HEK293T (cell line): ENCODE results near the gene CAMK1G.

Experiments
- BHLHE40 ChIP-seq: fragments of 450-650 bp; IDR thresholded peaks from 2 replicates; pipeline ENCODE4 v1.6.1; 2016; ENCODE audit warnings: mild to moderate bottlenecking, moderate library complexity, borderline replicate concordance
- CTBP1 ChIP-seq: fragments of 450-650 bp; IDR thresholded peaks from 2 replicates; pipeline ENCODE4 v1.6.1; 2016; ENCODE audit warnings: borderline replicate concordance
- L3MBTL2 ChIP-seq: fragments of 450-650 bp; conservative IDR thresholded peaks from 2 replicates; pipeline ENCODE4 v1.6.1; 2016; ENCODE audit warnings: mild to moderate bottlenecking
- SP1 ChIP-seq: fragments of 450-650 bp; IDR thresholded peaks from 2 replicates; pipeline ENCODE4 v1.6.1; 2017

- TF ChIP-seq L3MBTL2 = no peak
- no peak for TF ChIP-seq CTBP1
- no peak for TF ChIP-seq SP1
- no peak for TF ChIP-seq BHLHE40
These were observed 31.4 kb downstream of the CAMK1G start for GRCh38 chr1:209614906-209615305.
